Renal cortical epithelial cell (primary cell): ENCODE results near the gene RRP8. TPM values are rescaled to one million over a fixed set of nuclear protein-coding genes. Genes with fewer than 3 reads are reported as not detected.

Experiments used
- DNase-seq: peaks from one replicate; pipeline ENCODE4 v3.0.0-alpha.2; 2011; ENCODE audit warnings: low read depth
- total RNA-seq: library from RNA; depleted of rRNA; stranded (reverse); fragments of >200 nt; gene quantifications from 2 replicates; pipeline ENCODE4 v1.2.3, GENCODE V29; 2014

The RRP8 gene
- total RNA-seq = 6.4 and 22.6 TPM in 2 replicates

DNA sequence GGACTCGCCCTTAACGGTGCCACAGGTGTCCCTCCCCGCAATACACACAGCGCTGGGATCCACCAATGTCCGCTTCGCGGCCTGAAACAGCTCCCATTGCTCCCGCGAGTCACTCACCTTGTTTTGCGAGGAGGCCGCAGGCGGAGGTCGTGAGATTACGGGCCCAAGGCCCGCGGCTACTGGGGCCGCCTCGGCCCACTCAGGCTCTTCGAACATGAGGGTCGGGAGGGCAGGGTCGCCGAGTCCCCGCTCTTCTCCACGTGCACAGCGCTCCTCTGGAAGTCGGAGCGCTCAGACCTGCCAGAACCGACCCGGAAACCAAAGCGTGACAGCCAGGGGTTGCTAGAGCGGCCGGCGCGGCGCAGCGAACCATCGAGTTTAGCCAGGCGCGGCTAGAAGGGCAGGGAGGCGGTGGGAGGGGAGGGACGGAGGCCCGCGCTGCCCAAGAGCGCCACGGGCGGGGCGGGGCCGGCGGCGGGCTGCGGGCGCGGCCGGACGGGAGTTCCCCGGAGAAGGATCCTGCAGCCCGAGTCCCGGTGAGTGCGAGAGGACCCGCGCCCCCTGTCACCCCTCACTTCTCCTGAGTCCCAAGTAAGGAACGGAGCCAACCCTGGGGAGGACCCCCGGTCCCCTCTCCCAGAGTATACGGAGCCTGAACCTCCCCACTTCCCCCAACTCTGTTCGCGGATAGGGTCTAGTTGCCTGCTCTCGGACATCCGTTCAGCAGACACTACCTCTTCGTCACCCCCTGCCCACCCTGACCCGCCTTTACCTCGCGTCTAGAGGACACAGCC is at the start of gene RRP8, which contains the start of gene ILK:
Gene RRP8 (minus strand): TSS at position 330 of the 794 bp plus-strand sequence. CDS start 114 bp downstream, at position 216.
Gene ILK (plus strand): TSS at position 488 of the 794 bp plus-strand sequence. CDS start 498 bp downstream, outside the sequence.
- DNase-seq = peak; percentile 65

DNA sequence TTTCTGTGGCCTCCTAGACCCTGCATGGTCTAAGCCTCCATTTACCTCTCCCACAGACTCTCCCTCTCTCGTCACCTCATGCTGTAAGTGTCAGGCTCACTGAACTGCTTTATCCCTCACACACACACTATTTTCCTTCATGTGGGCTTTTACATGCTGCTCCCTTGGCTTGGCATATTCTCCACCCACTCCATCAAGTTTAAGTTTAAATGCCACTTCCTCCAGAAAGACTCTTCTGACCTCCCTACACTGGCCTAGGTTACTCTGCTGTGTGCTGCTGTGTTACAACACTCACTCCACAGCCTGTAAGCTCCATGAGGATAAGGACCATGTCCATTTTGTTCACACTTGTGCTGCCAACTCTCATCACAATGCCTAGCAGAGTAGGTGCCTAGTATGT is 49.7 kb upstream of the RRP8 start:
- no peak for DNase-seq

DNA sequence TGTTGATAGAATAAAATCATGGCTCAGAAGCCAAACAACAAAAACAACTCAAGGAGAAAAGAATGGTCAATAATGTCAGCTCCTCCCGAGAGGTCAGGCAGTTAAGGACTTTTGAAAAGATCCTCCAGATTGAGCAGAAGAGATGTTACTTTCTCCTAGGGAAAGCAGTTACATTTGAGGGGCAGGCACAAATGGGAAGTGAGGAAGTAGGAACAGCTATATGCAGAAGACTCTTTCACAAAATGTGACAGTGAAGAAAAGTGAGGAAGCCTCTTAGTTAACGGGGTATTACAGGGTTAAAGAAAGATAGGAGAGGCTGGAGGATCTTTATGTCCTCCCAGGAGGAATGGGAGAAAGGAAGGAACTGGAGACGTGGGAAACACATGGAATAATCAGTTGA is 48.8 kb upstream of the RRP8 start:
- DNase-seq = no peak

DNA sequence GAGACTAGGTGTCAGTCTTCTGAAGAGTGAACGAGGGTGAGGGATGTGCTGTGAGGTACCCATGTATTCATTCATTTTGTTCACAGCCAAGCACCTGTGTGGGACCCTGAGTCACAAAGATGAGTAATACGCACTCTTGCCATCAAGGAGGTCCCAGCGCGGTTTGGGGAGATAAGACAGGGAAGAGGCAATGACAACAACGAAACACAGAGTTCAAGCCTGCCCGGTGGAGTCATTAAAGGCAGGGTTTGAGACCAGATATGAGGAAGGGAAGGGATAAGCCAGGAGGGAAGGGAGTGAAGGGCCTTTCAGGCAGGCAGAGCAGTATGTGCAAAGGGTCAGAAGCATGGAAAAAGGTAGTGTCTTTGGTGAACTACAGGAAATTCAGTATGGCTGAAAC is 47.6 kb upstream of the RRP8 start:
- no peak for DNase-seq

DNA sequence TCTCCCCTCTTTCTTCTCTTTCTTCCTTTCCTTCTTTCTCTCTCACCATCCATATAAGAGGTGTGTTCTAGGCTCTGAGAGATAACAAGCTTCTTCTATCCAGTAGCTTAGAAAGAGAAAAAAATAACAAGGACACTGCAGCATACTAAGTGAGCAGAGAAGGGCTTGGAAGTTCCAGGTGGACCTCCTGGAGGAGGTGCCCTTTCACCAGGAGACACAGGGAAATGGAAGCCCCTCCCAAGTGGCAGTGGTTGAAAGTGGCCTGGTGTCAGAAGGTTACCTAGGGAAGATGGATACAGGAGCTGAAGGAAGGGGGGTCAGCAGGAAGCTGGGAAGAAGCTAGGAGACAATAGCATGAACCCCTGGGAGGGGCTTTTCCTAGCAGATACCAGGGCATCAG is 46.7 kb upstream of the RRP8 start:
- no peak for DNase-seq

DNA sequence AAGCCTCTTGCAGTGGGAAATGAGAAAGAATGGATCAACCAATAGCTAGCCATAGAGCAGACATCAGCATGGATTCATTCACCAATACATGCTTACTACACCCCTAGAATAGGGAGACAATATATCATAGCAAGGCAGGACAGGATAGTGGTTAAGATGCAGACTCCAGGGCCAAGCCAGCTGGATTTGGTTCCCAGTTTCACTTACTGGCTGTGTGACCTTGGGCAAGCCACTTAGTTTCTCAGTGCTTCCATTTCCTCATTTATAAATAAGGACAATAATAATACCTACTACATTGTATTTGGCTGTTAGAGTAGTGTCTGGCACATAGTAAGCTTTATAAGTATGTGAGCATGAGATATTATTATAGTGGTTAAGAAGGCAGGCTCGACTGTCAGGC is 45.1 kb upstream of the RRP8 start:
- DNase-seq = no peak

DNA sequence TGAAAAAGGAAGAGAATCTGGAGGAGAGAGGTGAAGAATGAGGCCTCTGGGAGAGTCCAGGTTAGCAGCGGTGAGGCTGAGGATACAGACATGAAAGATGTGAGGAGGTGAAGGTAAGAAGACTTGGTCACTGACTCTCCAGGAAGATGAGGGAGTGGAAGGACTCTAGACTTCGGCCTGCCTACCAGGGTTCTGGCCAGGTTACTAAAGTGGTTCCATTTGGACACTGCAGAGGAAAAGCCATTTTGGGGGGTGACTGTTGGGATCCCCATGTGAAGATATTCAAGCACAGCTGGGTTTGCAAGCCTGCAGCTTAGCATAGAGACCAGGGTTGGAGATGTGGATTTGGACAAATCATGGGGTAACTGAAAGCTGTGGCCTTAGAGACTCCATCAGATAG is 44.4 kb upstream of the RRP8 start:
- no peak for DNase-seq

DNA sequence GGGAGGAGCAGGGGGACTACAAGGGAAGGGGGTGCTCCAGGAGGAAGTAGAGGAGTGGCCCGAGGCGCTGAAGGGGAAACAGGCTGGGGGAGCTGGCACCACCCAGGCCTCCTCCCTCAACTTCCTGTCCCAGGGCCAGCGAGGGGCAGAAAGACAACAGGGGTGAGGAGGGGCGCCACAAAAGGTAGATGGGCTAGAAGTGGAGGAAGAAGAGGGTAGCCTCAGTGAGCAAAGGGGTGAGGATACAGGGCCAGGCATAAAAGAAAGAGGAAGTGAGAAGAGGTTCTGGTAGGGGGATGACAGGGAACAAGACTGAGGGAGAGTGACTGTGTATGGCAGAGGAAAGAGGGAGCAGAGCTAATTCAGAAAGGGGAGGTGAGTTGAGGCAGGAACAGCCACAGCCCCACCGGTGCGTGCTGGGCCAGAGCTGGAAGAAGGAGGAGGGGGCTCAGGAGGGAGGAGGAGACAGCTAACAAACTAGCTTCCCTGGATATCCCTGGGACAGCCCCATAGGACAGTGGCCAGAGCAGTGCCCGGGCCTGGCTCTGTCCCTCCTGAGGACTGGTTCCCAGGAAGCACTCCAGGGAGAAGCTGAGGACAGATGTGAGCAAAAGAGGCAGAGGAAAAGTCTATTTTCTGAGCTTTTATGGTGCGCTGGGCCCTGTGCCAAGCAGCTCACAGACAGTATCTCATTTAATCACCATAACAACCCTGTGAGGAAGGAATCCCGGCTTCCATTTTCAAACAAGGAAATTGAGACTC is 43.7 kb upstream of the RRP8 start:
- no peak for DNase-seq

DNA sequence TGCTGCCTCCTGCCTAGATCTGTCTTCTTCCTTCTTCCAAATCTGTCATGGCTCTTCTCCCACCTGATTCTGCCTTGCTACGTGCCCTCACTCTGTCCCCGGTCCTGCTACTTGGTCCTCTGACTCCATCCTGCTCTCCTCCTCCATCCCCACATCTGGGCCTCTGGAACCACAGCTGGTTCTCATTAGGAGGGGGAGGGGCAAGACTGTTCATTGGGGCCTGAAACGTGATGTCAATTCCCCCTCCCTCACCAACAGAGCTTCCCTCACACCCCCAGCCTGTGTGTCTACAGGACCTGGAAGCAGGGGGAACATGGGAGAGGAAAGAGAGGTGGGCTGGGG is 43.1 kb upstream of the RRP8 start:
- no peak for DNase-seq

DNA sequence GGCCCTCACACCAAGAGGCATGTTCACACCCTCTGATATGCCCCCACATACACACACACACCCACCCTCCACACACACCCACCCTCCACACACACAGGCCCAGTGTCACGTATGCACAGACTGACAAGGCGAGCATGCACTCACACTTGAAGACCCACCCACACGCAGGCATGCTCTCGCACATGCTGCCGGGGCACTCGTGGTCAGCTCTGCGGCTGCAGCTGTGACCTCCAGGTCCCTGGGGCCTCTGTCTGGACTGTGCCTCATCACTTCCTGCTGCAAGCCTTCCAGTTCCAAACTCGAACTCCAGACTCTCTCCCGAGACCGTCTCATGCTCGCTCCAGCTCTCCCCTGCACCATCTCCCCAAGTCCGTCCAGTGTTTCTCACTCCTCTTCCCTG is 42.7 kb upstream of the RRP8 start:
- no peak for DNase-seq

DNA sequence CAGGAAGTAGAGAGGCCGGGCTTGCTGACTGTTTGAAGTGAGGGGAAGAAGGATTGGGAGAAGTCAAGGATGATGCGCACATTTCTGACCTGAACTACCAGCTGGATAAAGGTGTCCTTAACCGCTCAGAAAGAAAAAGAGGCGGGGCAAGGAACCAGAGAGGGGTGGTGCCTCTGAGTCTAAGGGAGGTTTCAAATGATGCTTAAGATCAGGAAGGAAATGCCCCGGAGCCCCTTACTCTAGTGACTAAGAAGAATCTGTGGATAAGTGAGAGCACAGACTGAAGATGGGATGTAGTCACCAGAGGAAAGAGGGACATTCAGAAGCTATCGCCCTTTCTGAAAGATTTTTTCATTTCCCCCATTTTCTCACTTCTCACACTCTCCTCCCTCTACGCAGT is 39.5 kb upstream of the RRP8 start:
- DNase-seq = no peak

DNA sequence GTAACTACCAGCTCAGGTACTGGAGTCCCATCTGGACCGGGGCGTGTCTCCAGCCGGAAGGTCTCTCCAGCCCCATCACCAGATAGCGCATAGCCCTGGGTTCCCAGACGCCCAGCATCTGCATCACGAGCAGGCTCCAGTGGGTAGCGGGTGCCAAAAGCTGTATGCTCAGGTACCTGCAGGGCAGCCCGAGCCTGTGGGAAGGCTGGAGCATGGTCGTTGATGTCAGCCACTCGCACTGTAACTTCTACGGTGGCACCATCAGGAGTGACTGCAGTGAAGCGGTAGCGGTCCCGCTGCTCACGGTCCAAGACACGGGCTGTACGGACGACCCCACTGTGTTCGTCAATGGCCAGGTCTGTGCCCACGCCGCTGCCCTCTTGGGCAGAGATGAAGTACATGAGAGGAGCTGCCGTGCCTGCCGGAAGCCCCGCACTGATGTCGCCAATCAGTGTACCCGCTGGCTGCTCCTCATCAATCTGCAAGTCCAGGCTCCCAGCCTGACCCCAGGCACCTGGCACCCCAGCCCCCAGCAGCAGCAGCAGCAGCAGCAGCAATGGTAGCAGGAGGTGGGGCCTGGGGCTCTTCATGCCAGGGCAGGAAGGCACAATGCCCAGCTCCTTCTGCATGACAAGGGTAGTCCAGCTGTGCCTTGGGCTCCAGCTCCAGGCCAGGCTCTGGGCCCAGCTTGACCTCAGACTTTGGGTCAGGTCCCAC is 37.7 kb upstream of the RRP8 start:
- DNase-seq = no peak

DNA sequence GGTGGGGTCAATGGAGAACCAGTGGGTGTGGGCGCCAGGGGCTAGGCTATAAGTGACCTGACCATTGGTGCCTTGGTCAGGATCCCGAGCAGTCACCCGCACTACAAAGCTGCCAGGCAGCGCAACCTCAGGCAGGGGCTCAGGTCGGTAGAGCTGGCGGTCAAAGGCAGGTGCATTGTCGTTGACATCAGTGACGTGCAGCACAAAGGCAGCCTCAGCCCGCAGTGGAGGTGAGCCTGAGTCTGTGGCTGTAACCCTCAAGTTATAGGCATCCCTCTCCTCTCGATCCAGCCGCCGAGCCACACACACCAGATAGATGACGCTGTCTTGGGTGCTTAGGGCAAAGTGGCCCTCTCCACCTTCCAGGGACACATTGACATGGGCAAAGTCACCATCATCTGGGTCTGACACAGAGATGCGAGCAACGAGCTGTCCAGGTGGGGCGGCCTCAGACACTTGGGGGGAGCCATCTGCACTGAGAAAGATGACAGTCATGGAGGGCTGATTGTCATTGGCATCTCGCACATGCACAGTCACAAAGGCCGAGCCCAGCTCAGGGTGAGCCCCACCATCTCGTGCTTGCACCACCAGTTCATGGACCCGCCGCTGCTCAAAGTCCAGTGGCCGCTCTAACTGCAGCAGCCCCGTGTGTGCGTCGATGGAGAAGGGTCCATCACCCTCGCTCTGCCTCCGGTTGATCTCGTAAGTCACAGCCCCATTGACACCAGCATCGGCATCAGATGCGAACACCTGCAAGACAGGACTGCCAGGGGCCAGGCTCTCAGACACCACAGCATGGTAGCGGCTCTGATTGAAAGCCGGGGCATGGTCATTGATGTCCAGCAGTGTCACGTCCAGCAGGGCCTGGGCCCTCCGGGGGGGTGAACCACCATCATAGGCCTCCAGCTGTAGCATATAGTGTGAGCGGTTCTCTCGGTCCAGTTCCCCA is 36.9 kb upstream of the RRP8 start:
- no peak for DNase-seq

DNA sequence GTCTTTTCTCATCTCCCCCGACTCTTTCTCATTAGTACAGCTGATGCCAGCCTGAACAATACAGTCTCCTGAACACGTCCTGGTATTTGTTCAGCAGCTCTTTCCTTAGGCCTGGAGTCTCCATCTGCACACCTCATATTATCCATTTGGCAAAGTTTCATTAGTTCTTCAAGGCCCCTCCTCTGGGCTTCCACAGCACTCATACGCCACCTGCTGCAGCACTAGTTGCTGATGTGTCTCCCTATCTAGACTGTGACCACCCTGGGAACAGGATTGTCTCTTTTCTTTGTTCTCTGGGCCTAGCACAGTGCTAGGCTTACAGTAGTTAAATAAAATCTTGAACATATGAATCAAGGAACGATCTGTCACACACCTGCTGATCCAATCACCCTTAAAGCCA is 35.0 kb upstream of the RRP8 start:
- DNase-seq = peak; percentile 2

DNA sequence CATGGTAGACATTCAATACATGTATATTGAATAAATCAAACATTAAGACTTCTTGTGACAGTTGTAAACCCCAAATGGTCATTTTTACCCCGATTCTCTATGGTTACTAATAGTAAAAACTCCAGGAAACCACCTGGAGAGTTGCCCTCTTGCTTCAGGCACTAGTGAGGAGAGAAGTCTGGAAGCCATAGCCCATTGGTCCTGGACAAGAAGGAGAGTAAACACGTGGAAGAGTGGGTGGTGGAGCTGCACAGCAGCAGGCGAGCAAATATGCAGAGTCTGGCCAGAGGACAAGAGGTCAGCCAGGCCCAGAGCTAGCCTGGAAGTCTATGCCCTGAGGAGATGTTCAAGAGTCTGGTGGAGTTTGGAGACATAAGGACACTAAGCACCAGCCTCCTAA is 34.5 kb upstream of the RRP8 start:
- peak; percentile 69 for DNase-seq

DNA sequence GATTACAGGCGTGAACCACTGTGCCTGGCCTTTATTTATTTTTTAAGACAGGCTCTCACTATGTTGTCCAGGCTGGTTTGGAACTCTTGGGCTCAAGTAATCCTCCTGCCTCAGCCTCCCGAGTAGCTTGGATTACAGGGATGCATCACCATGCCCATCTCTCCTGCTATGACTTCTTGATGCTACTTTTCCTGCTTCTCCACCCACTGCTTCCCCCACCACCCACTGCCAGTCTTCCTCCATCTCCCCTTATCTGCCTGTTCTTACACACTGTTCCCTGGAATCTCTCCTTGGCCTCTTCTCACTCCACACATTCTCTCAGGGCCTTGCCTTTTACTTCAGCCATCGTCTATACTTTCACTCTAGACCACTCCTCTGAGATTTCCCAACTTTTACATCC is 33.1 kb upstream of the RRP8 start:
- no peak for DNase-seq

DNA sequence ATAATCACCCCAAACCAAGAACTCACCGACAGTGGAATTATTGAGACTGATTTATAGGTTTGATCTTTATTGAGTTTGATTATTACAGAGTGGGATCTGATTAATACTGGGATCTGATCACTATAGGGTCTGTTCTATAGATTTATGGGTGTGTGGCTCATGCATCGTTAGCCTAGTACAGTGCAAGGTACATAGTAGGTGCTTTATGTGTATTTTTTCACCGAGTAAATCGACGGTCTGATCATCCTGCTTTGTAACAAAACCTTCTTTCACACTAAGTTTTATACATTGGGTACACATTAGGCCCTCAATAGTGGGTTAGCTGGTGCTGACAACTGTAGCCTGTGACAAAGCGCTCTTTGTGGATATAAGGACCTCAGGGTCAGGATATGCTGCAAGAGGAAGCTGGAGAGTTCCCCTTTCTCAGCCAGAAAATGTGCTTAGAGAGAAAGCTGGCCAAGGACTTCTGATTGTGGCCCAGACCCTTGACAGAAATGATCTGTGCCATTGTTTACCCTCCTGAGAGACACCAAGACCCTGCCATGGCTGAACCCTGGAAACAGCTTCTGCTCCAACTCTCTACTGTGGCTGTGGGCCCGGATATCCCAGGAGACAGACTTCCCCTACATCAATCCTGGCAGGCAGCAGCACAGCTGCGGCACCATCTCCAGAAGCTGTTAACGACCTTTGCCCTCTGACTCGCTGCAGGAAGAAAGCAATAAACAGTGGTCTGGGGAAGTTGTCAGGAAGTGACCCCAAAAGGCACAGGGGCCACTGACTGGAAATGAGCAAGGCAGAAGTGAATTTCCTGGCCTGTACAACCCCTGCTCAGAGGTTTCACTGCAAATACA is 31.9 kb upstream of the RRP8 start:
- DNase-seq = peak; percentile 39

DNA sequence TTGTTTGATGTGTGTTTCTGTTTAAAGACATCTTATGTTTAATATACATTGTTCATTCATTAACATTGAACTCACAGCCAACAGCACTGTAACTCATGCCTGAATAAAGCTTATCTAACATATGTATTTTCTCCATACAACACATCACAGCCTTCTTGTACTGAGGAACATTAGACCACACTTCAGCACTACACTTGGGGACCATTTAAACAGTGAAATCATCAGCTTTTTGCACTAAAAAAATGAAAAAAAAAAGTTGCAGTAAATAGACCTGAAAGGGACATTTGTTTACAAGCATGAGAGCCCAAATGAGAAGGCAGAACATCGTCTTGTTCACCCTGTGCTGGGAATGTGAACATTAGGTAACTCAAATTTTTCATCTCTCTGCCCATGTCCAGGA is 31.1 kb upstream of the RRP8 start:
- no peak for DNase-seq

DNA sequence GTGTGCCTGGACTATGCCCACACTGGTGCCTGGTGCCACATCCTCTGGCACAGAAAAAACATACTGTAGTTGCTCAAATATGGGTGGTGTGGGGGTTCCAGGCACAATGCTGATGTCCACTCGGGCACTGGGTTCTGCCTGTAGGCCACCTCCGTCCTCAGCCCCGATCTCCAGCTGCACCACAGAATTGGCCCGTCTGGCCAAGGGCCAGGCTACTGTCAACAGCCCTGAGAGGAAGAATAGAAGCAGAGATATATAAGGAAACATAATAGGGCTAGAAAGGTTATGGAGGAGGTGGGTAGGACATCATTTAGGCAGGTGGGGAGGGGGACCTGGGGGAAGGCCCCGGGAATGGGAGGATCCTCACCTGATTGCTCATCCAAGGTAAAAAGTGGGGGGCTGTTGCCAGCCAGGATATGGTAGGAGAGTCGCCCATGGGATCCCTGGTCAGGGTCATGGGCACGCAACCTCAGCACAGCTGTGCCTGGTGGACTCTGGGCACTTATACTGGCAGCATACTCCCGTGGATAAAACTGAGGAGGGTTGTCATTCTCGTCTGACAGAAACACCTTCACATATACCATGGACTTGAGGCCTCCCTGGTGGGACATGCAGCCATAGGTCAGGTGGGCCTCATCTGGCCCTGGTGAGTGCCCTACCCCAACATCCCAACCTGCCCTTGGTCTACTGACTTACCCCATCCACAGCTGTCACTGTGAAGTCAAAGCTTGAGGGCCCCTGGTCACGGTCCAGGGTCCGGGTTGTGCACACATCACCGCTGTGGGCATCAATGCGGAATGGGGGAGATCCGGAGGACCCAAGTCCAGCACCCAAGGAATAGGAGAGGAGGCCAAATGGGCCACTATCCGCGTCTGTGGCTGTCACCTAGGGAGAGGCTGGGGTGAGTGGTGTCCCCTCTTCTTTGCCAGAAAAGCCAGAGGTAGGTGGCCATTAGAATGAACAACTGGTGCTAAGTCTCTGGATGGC is 30.3 kb upstream of the RRP8 start:
- no peak for DNase-seq
